NK-92 (cell line): Measurements from ENCODE around the gene BCAR3.

Experiments used
- DNase-seq: peaks from one replicate; lab custom pipeline; 2025; ENCODE audit not compliant: unreplicated experiment; lab: John Stamatoyannopoulos, UW

The BCAR3 gene

GRCh38 chr1:93579891-93580290 lies 101.7 kb downstream of the BCAR3 start:
- no peak for DNase-seq

GRCh38 chr1:93578911-93579825 lies 102.5 kb downstream of the BCAR3 start:
- no peak for DNase-seq

- no peak for DNase-seq
Observed at GRCh38 chr1:93578433-93578830, 103.2 kb downstream of the BCAR3 start.

- DNase-seq: no peak
Observed at GRCh38 chr1:93577536-93578432, 103.9 kb downstream of the BCAR3 start.

- no peak for DNase-seq
Observed at GRCh38 chr1:93576746-93577145, 104.9 kb downstream of the BCAR3 start.

GRCh38 chr1:93576346-93576745 lies 105.3 kb downstream of the BCAR3 start:
- no peak for DNase-seq

GRCh38 chr1:93575621-93576284 lies 105.9 kb downstream of the BCAR3 start:
- DNase-seq: no peak

- DNase-seq: no peak
Observed at GRCh38 chr1:93574991-93575390, 106.6 kb downstream of the BCAR3 start.

GRCh38 chr1:93574511-93574910 lies 107.1 kb downstream of the BCAR3 start:
- no peak for DNase-seq

- DNase-seq: no peak
Observed at GRCh38 chr1:93573940-93574469, 107.6 kb downstream of the BCAR3 start.

- DNase-seq: no peak
Observed at GRCh38 chr1:93571623-93572310, 109.9 kb downstream of the BCAR3 start.

- DNase-seq: no peak
Observed at GRCh38 chr1:93569489-93569888, 112.1 kb downstream of the BCAR3 start.

- DNase-seq: no peak
Observed at GRCh38 chr1:93567255-93567918, 114.2 kb downstream of the BCAR3 start.

- DNase-seq: no peak
Observed at GRCh38 chr1:93566227-93566626, 115.4 kb downstream of the BCAR3 start.

- no peak for DNase-seq
Observed at GRCh38 chr1:93565496-93566206, 116.0 kb downstream of the BCAR3 start.

- no peak for DNase-seq
Observed at GRCh38 chr1:93559695-93560094, 121.9 kb downstream of the BCAR3 start.

GRCh38 chr1:93559045-93559444 lies 122.6 kb downstream of the BCAR3 start:
- no peak for DNase-seq

GRCh38 chr1:93556291-93556690 lies 125.3 kb downstream of the BCAR3 start:
- DNase-seq: no peak
